ENCODE results near the gene MYL5.

MYL5 gene

DNA sequence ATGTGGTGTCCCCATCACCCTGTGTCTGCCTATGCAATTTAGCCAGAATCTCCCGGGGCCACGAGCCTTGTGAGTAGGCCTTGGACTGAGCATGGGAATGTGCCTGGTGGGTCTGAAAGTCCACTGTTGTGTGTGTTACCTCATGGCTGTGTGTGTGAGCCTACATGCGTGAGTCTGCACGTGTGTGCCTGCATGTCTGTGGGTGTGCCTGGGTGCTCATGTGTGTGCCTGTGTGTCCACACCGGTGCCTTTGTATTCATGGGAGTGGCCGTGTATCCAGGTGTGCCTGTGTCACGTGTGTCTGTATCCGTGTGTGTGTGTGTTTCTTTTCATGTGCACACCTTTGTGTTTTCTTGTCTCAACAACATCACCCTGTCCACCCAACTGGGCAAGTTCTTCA lies 14.5 kb upstream of the MYL5 start:
- no peak overlapping the region for H3K4me3 ChIP-seq (ENCODE audit: low read depth, low read length)
- TF ChIP-seq MYC (IDR thresholded peaks at IDR 0.05; ENCODE audit: low read depth, low read length) (no peak), CTCF (IDR thresholded peaks at IDR 0.05; ENCODE audit: low read depth, low read length) (no peak), POLR2A (IDR thresholded peaks at IDR 0.05; ENCODE audit: extremely low read depth, insufficient read length) (no peak)
- TF ChIP-seq, protein P1, sequence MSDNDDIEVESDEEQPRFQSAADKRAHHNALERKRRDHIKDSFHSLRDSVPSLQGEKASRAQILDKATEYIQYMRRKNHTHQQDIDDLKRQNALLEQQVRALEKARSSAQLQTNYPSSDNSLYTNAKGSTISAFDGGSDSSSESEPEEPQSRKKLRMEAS (IDR thresholded peaks at IDR 0.05; ENCODE audit: low read depth, low read length), result no peak

GRCh38 chr4:660401-660800 lies 13.9 kb upstream of the MYL5 start:
- no peak overlapping the region for H3K4me3 ChIP-seq (ENCODE audit: low read depth, low read length)
- DNase-seq (ENCODE audit: low read depth), result no peak
- TF ChIP-seq MYC (IDR thresholded peaks at IDR 0.05; ENCODE audit: low read depth, low read length), result no peak
- TF ChIP-seq CTCF (IDR thresholded peaks at IDR 0.05; ENCODE audit: low read depth, low read length), result no peak
- no peak for TF ChIP-seq POLR2A (IDR thresholded peaks at IDR 0.05; ENCODE audit: extremely low read depth, insufficient read length)
- TF ChIP-seq, protein P1 (IDR thresholded peaks at IDR 0.05; ENCODE audit: low read depth, low read length), result no peak

More for the DNA sequence above, 14.5 kb upstream of the MYL5 start:
- DNase-seq (ENCODE audit: low read depth), result no peak

DNA sequence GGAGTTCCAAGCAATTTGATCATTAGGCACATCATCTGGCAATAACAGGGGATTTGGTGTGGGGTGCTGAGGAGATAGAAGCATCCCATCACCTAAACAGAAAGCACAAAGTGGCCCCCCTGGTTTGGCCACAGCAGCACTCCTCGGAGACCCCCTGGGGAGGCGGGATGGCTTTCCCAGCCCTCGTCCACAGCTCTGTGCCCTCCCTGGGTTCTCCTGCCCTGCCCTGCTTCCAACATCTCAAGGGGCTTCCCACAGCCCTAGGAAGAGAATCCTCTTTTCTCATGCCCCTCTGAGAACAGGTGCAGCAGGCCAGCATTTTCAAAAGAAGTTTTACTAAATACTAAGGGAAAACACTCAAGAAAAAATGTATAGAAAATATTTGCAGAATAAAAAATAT lies 13.1 kb upstream of the MYL5 start:
- no peak for TF ChIP-seq POLR2A (IDR thresholded peaks at IDR 0.05; ENCODE audit: extremely low read depth, insufficient read length)
- no peak for TF ChIP-seq CTCF (IDR thresholded peaks at IDR 0.05; ENCODE audit: low read depth, low read length)
- TF ChIP-seq, protein P1 (IDR thresholded peaks at IDR 0.05; ENCODE audit: low read depth, low read length), result no peak
- no peak for TF ChIP-seq MYC (IDR thresholded peaks at IDR 0.05; ENCODE audit: low read depth, low read length)
- H3K4me3 ChIP-seq (ENCODE audit: low read depth, low read length), result no peak overlapping the region
- no peak for DNase-seq (ENCODE audit: low read depth)

GRCh38 chr4:661881-662761 lies 12.2 kb upstream of the MYL5 start:
- no peak for TF ChIP-seq MYC (IDR thresholded peaks at IDR 0.05; ENCODE audit: low read depth, low read length)
- no peak for TF ChIP-seq CTCF (IDR thresholded peaks at IDR 0.05; ENCODE audit: low read depth, low read length)
- TF ChIP-seq, protein P1 (IDR thresholded peaks at IDR 0.05; ENCODE audit: low read depth, low read length), result no peak
- no peak for TF ChIP-seq POLR2A (IDR thresholded peaks at IDR 0.05; ENCODE audit: extremely low read depth, insufficient read length)
- no peak for DNase-seq (ENCODE audit: low read depth)
- H3K4me3 ChIP-seq (ENCODE audit: low read depth, low read length), result no peak overlapping the region

DNA sequence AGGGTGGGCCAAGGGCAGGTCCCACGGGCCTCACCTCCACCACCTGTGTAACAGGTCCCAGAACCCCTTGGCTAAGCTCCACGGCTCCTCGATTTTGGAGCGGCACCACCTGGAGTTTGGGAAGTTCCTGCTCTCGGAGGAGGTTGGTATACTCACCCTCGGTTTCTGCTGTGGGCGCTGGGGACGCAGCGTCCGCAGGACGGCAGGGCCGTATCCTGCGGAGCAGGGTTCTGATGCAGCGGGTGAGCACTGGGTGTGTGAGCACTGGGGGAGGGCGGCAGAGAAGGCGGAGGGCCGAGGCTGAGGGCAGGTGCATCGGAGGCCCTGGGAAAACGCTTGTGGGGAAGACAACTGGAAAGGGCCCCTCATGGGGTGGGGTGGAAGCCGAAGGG lies 11.3 kb upstream of the MYL5 start:
- no peak overlapping the region for H3K4me3 ChIP-seq (ENCODE audit: low read depth, low read length)
- TF ChIP-seq CTCF (IDR thresholded peaks at IDR 0.05; ENCODE audit: low read depth, low read length) (no peak), MYC (IDR thresholded peaks at IDR 0.05; ENCODE audit: low read depth, low read length) (no peak), POLR2A (IDR thresholded peaks at IDR 0.05; ENCODE audit: extremely low read depth, insufficient read length) (no peak)
- TF ChIP-seq, protein P1 (IDR thresholded peaks at IDR 0.05; ENCODE audit: low read depth, low read length), result no peak
- no peak for DNase-seq (ENCODE audit: low read depth)
